Measurements from ENCODE around the gene DMD.

DNA sequence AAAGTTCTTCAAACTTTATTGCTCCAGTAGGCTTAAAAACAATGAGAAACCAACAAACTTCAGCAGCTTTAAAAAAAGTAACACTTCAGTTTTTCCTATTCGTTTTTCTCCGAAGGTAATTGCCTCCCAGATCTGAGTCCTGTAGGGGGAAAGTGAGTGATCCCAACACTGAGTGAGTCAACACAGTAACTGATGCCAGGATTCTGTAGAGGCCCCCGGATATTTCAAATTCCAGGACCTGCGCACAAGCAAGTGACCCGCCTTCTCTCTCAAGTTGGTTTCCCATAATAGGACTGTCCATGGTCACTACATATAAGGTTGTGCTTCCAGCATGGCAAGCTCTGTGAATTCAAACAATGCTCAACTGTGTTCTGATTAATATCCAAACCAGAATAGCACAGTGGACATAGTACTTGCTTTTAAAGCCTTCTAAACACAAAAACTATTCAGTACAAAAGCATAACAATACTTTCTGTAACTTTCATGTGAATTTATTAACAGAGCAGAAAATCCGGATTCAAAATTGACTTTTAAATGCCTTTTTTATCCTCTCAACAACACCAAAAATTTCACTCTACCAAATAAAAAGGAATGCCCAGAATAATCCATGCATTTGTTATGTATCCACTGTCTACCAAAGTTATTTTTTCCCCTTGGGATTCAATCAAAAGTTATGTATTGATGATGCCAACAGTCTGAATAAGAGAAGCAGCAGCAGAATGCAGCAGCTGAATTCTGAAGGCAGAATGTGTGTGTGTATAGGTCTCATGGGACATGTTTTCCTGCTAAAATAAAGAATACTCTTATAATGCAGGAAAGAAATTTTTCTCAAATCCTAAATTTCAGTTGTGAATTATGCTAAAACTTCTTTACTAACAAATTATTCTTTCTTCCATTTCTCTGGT lies at the start of gene DMD:
- TF ChIP-seq, protein P1, sequence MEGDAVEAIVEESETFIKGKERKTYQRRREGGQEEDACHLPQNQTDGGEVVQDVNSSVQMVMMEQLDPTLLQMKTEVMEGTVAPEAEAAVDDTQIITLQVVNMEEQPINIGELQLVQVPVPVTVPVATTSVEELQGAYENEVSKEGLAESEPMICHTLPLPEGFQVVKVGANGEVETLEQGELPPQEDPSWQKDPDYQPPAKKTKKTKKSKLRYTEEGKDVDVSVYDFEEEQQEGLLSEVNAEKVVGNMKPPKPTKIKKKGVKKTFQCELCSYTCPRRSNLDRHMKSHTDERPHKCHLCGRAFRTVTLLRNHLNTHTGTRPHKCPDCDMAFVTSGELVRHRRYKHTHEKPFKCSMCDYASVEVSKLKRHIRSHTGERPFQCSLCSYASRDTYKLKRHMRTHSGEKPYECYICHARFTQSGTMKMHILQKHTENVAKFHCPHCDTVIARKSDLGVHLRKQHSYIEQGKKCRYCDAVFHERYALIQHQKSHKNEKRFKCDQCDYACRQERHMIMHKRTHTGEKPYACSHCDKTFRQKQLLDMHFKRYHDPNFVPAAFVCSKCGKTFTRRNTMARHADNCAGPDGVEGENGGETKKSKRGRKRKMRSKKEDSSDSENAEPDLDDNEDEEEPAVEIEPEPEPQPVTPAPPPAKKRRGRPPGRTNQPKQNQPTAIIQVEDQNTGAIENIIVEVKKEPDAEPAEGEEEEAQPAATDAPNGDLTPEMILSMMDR (IDR thresholded peaks at IDR 0.05; ENCODE audit: borderline replicate concordance, extremely low read depth, low read length, poor library complexity, severe bottlenecking) = no peak
- TF ChIP-seq EZH2 (IDR thresholded peaks at IDR 0.05; ENCODE audit: borderline replicate concordance, low read depth, low read length, severe bottlenecking) = no peak

Measured in DND-41 (cell line).